MM.1S (cell line): Measurements from ENCODE around the gene MUTYH.

Experiments used
- DNase-seq: peaks from one replicate; pipeline ENCODE4 v3.0.0-alpha.2; 2015
- H2AFZ ChIP-seq: fragments of 300-600 bp; sonication (generic); 2 replicates; pipeline ENCODE4 v1.6.0; 2016; ENCODE audit warnings: antibody characterized with exemption, low read length
- H3F3A ChIP-seq: fragments of 300-600 bp; sonication (generic); 2 replicates; pipeline ENCODE4 v1.6.1; 2016; ENCODE audit warnings: mild to moderate bottlenecking, antibody characterized with exemption, low read length, moderate library complexity, mixed read lengths; ENCODE audit not compliant: insufficient read depth
- H3K27ac ChIP-seq: fragments of 300-600 bp; sonication (generic); 2 replicates; pipeline ENCODE4 v1.5.1; 2016; ENCODE audit warnings: mild to moderate bottlenecking, low read length
- H3K27me3 ChIP-seq: fragments of 300-600 bp; sonication (generic); replicated peaks from 2 replicates; pipeline ENCODE4 v1.6.0; 2016; ENCODE audit warnings: low read length; ENCODE audit not compliant: insufficient read depth
- H3K36me3 ChIP-seq: fragments of 300-600 bp; sonication (generic); replicated peaks from 2 replicates; pipeline ENCODE4 v1.6.1; 2016; ENCODE audit warnings: mild to moderate bottlenecking, low read length, mixed read lengths; ENCODE audit not compliant: insufficient read depth
- H3K4me1 ChIP-seq: fragments of 300-600 bp; sonication (generic); 2 replicates; pipeline ENCODE4 v1.6.1; 2016; ENCODE audit warnings: low read length, mixed read lengths
- H3K4me2 ChIP-seq: fragments of 300-600 bp; sonication (generic); 2 replicates; pipeline ENCODE4 v1.6.0; 2016; ENCODE audit warnings: low read depth, low read length
- H3K4me3 ChIP-seq: fragments of 300-600 bp; sonication (generic); 2 replicates; pipeline ENCODE4 v1.5.1; 2016; ENCODE audit warnings: low read length, mixed read lengths
- H3K79me2 ChIP-seq: fragments of 300-600 bp; sonication (generic); 2 replicates; pipeline ENCODE4 v1.6.1; 2016; ENCODE audit warnings: mixed run types, low read length, mixed read lengths
- H3K9ac ChIP-seq: fragments of 300-600 bp; sonication (generic); 2 replicates; pipeline ENCODE4 v1.6.1; 2016; ENCODE audit warnings: low read length, mixed read lengths
- H3K9me2 ChIP-seq: fragments of 300-600 bp; sonication (generic); replicated peaks from 2 replicates; pipeline ENCODE4 v1.6.1; 2016; ENCODE audit warnings: mild to moderate bottlenecking, low read length, mixed read lengths; ENCODE audit not compliant: insufficient read depth
- H3K9me3 ChIP-seq: fragments of 300-600 bp; sonication (generic); replicated peaks from 2 replicates; pipeline ENCODE4 v1.6.1; 2016; ENCODE audit warnings: mild to moderate bottlenecking, low read length, mixed read lengths; ENCODE audit not compliant: insufficient read depth
- H4K20me1 ChIP-seq: fragments of 300-600 bp; sonication (generic); 2 replicates; pipeline ENCODE4 v1.6.1; 2016; ENCODE audit warnings: mild to moderate bottlenecking, low read length, moderate library complexity, mixed read lengths; ENCODE audit not compliant: insufficient read depth
- CTCF ChIP-seq: fragments of 300-600 bp; sonication (generic); IDR thresholded peaks from 2 replicates; pipeline ENCODE4 v1.5.1; 2016; ENCODE audit warnings: antibody characterized with exemption, low read length, mixed read lengths
- EZH2 ChIP-seq: fragments of 300-600 bp; sonication (generic); optimal IDR thresholded peaks from 2 replicates; pipeline ENCODE3; 2017; ENCODE audit warnings: low read depth, mild to moderate bottlenecking, antibody characterized with exemption, low read length, mixed read lengths
- EZH2phosphoT487 ChIP-seq: fragments of 300-600 bp; sonication (generic); IDR thresholded peaks from 2 replicates; pipeline ENCODE4 v1.6.1; 2018; ENCODE audit warnings: antibody characterized with exemption, low read length

Gene MUTYH

GRCh38 chr1:45345014-45345413 lies 4.8 kb upstream of the MUTYH start:
- Histone ChIP-seq H3K9ac (no peak overlapping the region), H3K9me2 (no peaks in the 10 kb centered on the region), H3F3A (peaks cover 31% of the 10 kb centered on the region), H2AFZ (no peak overlapping the region), H3K4me3 (no peak overlapping the region), H3K36me3 (peaks cover 15% of the 10 kb centered on the region), H3K27me3 (no peaks in the 10 kb centered on the region), H3K9me3 (no peaks in the 10 kb centered on the region), H3K27ac (no peak overlapping the region), H3K4me1 (peaks cover 34% of the 10 kb centered on the region), H3K4me2 (no peak overlapping the region), H4K20me1 (no peaks in the 10 kb centered on the region), H3K79me2 (peaks cover 34% of the 10 kb centered on the region)
- no peak for DNase-seq
- TF ChIP-seq CTCF (no peak), EZH2phosphoT487 (no peak), EZH2 (no peak)

- Histone ChIP-seq H3K27me3 (no peaks in the 10 kb centered on the region), H2AFZ (no peak overlapping the region), H3K9me2 (no peaks in the 10 kb centered on the region), H3K4me3 (no peak overlapping the region), H4K20me1 (no peaks in the 10 kb centered on the region), H3K9ac (no peak overlapping the region), H3K4me1 (peaks cover 29% of the 10 kb centered on the region), H3K36me3 (peaks cover 15% of the 10 kb centered on the region), H3K27ac (no peak overlapping the region), H3K79me2 (peaks cover 34% of the 10 kb centered on the region), H3K4me2 (no peak overlapping the region), H3F3A (peaks cover 33% of the 10 kb centered on the region), H3K9me3 (no peaks in the 10 kb centered on the region)
- no peak for TF ChIP-seq EZH2
- TF ChIP-seq EZH2phosphoT487, result no peak
- TF ChIP-seq CTCF, result no peak
- DNase-seq, result no peak
These were observed 4.3 kb upstream of the MUTYH start for GRCh38 chr1:45344499-45344898.

- H3K79me2 ChIP-seq, result peaks cover 39% of the 10 kb centered on the region
- H3K4me2 ChIP-seq, result peak overlapping the region; percentile 93
- H3K36me3 ChIP-seq, result peaks cover 15% of the 10 kb centered on the region
- H2AFZ ChIP-seq, result peak overlapping the region; percentile 89
- H3K9ac ChIP-seq, result peak overlapping the region; percentile 97
- TF ChIP-seq EZH2 (no peak), CTCF (no peak; the same call in 1 of the 2 replicates), EZH2phosphoT487 (no peak)
- peak; percentile 54 for DNase-seq
- H4K20me1 ChIP-seq, result no peaks in the 10 kb centered on the region
- H3K27ac ChIP-seq, result peak overlapping the region; percentile 97; the same call in 1 of the 2 replicates
- H3F3A ChIP-seq, result peaks cover 23% of the 10 kb centered on the region
- H3K4me1 ChIP-seq, result peaks cover 5% of the 10 kb centered on the region; the same call in 1 of the 2 replicates
- H3K27me3 ChIP-seq, result no peaks in the 10 kb centered on the region
- H3K9me2 ChIP-seq, result no peaks in the 10 kb centered on the region
- H3K4me3 ChIP-seq, result peak overlapping the region; percentile 84
- H3K9me3 ChIP-seq, result no peaks in the 10 kb centered on the region
These were observed 701 bp upstream of the MUTYH start for GRCh38 chr1:45340816-45341466.
